Thyroid gland (tissue), 4 donors: Measurements from ENCODE around the gene LUZP2.

Experiments
- CTCF ChIP-seq, 6 experiments: fragments of 200-600 bp in 3 of 6; fragments of 450-650 bp in 3 of 6; sonication (generic) in 3 of 6; IDR thresholded peaks; one replicate each; pipeline ENCODE4 v1.5.1; 2016 to 2019; ENCODE audit warnings: antibody characterized with exemption in 6 of 6, mild to moderate bottlenecking in 2 of 6, inconsistent platforms in 1 of 6, moderate library complexity in 1 of 6
- POLR2A ChIP-seq, 2 donors: fragments of 450-650 bp; IDR thresholded peaks; one replicate each; pipeline ENCODE4 v1.6.1; 2017; ENCODE audit warnings: antibody characterized with exemption in 2 of 2, mild to moderate bottlenecking in 2 of 2, moderate library complexity in 1 of 2

- no peak for TF ChIP-seq CTCF (IDR thresholded peaks at IDR 0.05)
- no peak for TF ChIP-seq POLR2A (IDR thresholded peaks at IDR 0.05)
These were observed 311.3 kb downstream of the LUZP2 start for GRCh38 chr11:24808173-24808572.
